ENCODE data around the gene SLC35G1.

Gene SLC35G1

GRCh38 chr10:93893646-93894515, at the start of gene SLC35G1:
Gene SLC35G1, plus strand, starts transcription at chr10:93893978. Its CDS starts 56 bp downstream, at chr10:93894034.
- H3K4me3 ChIP-seq (ENCODE audit: low read depth, low read length), result peak within 1 kb of the TSS; percentile 75
- TF ChIP-seq CTCF (IDR thresholded peaks at IDR 0.05; ENCODE audit: low read depth, low read length), result no peak

- no peak for TF ChIP-seq CTCF (IDR thresholded peaks at IDR 0.05; ENCODE audit: low read depth, low read length)
- H3K4me3 ChIP-seq (ENCODE audit: low read depth, low read length), result no peak overlapping the region
Measured at GRCh38 chr10:93844979-93845626, 48.7 kb upstream of the SLC35G1 start.

GRCh38 chr10:93849593-93849992, 44.2 kb upstream of the SLC35G1 start:
- no peak overlapping the region for H3K4me3 ChIP-seq (ENCODE audit: low read depth, low read length)
- TF ChIP-seq CTCF (IDR thresholded peaks at IDR 0.05; ENCODE audit: low read depth, low read length), result no peak

GRCh38 chr10:93850031-93851015, 43.5 kb upstream of the SLC35G1 start:
- TF ChIP-seq CTCF (IDR thresholded peaks at IDR 0.05; ENCODE audit: low read depth, low read length), result no peak
- no peak overlapping the region for H3K4me3 ChIP-seq (ENCODE audit: low read depth, low read length)

GRCh38 chr10:93851169-93851568, 42.6 kb upstream of the SLC35G1 start:
- H3K4me3 ChIP-seq (ENCODE audit: low read depth, low read length), result no peak overlapping the region
- no peak for TF ChIP-seq CTCF (IDR thresholded peaks at IDR 0.05; ENCODE audit: low read depth, low read length)

- TF ChIP-seq CTCF (IDR thresholded peaks at IDR 0.05; ENCODE audit: low read depth, low read length), result no peak
- no peak overlapping the region for H3K4me3 ChIP-seq (ENCODE audit: low read depth, low read length)
Measured at GRCh38 chr10:93852476-93853095, 41.2 kb upstream of the SLC35G1 start.
